ENCODE data around the gene SEC14L1.
"Not testable (repeated sequence)": the region's sequence is repeated elsewhere in the genome, so short reads cannot be mapped to it uniquely, and the experiment has no call there.

SEC14L1 gene

GRCh38 chr17:77140878-77141767, at the start of gene SEC14L1:
TSS of gene SEC14L1 (plus strand) at chr17:77140969. CDS start at chr17:77143597, 2,628 bp downstream.
- DNase-seq (ENCODE audit: low spot score), result no peak

- no peak for DNase-seq (ENCODE audit: low spot score)
Observed at GRCh38 chr17:77092025-77092424, 48.7 kb upstream of the SEC14L1 start.

GRCh38 chr17:77095461-77095860, 45.3 kb upstream of the SEC14L1 start:
- no peak for DNase-seq (ENCODE audit: low spot score)

- DNase-seq (ENCODE audit: low spot score), result no peak
Observed at GRCh38 chr17:77096570-77097214, 44.1 kb upstream of the SEC14L1 start.

- DNase-seq (ENCODE audit: low spot score), result no peak
Observed at GRCh38 chr17:77097631-77098180, 43.1 kb upstream of the SEC14L1 start.

- DNase-seq (ENCODE audit: low spot score), result no peak
Observed at GRCh38 chr17:77098884-77099545, 41.8 kb upstream of the SEC14L1 start.

GRCh38 chr17:77099997-77100396, 40.8 kb upstream of the SEC14L1 start:
- no peak for DNase-seq (ENCODE audit: low spot score)

GRCh38 chr17:77101521-77102410, 39.0 kb upstream of the SEC14L1 start:
- no peak for DNase-seq (ENCODE audit: low spot score)

GRCh38 chr17:77102411-77103134, 38.2 kb upstream of the SEC14L1 start:
- not testable (repeated sequence) for DNase-seq (ENCODE audit: low spot score)

GRCh38 chr17:77105706-77106105, 35.1 kb upstream of the SEC14L1 start:
- DNase-seq (ENCODE audit: low spot score), result no peak

- DNase-seq (ENCODE audit: low spot score), result no peak
Observed at GRCh38 chr17:77106874-77107358, 33.9 kb upstream of the SEC14L1 start.

- no peak for DNase-seq (ENCODE audit: low spot score)
Observed at GRCh38 chr17:77107506-77108433, 33.0 kb upstream of the SEC14L1 start.

- DNase-seq (ENCODE audit: low spot score), result no peak
Observed at GRCh38 chr17:77109159-77109759, 31.5 kb upstream of the SEC14L1 start.

GRCh38 chr17:77109764-77110359, 30.9 kb upstream of the SEC14L1 start:
- no peak for DNase-seq (ENCODE audit: low spot score)

- DNase-seq (ENCODE audit: low spot score), result not testable (repeated sequence)
Observed at GRCh38 chr17:77111165-77111933, 29.4 kb upstream of the SEC14L1 start.

- DNase-seq (ENCODE audit: low spot score), result no peak
Observed at GRCh38 chr17:77111934-77112296, 28.9 kb upstream of the SEC14L1 start.

- no peak for DNase-seq (ENCODE audit: low spot score)
Observed at GRCh38 chr17:77115510-77115909, 25.3 kb upstream of the SEC14L1 start.

GRCh38 chr17:77115947-77116346, 24.8 kb upstream of the SEC14L1 start:
- no peak for DNase-seq (ENCODE audit: low spot score)
